GM23248 (cell line): ENCODE results near the gene OSER1. TPM values are rescaled to one million over a fixed set of nuclear protein-coding genes. Genes with fewer than 3 reads are reported as not detected.

Source experiments
- DNase-seq: peaks from one replicate; pipeline ENCODE4 v3.0.0-alpha.2; 2015
- H2AFZ ChIP-seq: fragments of 200-600 bp; sonication (generic); 2 replicates; pipeline ENCODE4 v1.6.1; 2016; ENCODE audit warnings: antibody characterized with exemption
- H3F3A ChIP-seq: fragments of 200-600 bp; sonication (generic); 2 replicates; pipeline ENCODE4 v1.6.1; 2016; ENCODE audit warnings: mild to moderate bottlenecking, antibody characterized with exemption, mixed run types; ENCODE audit not compliant: insufficient read depth
- H3K27ac ChIP-seq: fragments of 200-600 bp; sonication (generic); 2 replicates; pipeline ENCODE4 v1.5.1; 2016; ENCODE audit warnings: mild to moderate bottlenecking
- H3K27me3 ChIP-seq: fragments of 200-600 bp; sonication (generic); replicated peaks from 2 replicates; pipeline ENCODE4 v1.6.1; 2016; ENCODE audit warnings: mild to moderate bottlenecking; ENCODE audit not compliant: insufficient read depth
- H3K36me3 ChIP-seq: fragments of 200-600 bp; sonication (generic); 2 replicates; pipeline ENCODE4 v1.6.1; 2016; ENCODE audit warnings: low read depth, mild to moderate bottlenecking
- H3K4me1 ChIP-seq: fragments of 200-600 bp; sonication (generic); 2 replicates; pipeline ENCODE4 v1.6.1; 2016; ENCODE audit warnings: mild to moderate bottlenecking; ENCODE audit not compliant: insufficient read depth
- H3K4me2 ChIP-seq: fragments of 200-600 bp; sonication (generic); one replicate; pipeline ENCODE4 v1.6.1; 2016; ENCODE audit warnings: mild to moderate bottlenecking; ENCODE audit not compliant: unreplicated experiment
- H3K4me3 ChIP-seq: fragments of 200-600 bp; sonication (generic); 2 replicates; pipeline ENCODE4 v1.5.1; 2016; ENCODE audit warnings: mild to moderate bottlenecking
- H3K79me2 ChIP-seq: fragments of 200-600 bp; sonication (generic); 2 replicates; pipeline ENCODE4 v1.6.1; 2016; ENCODE audit warnings: mild to moderate bottlenecking; ENCODE audit not compliant: insufficient read depth
- H3K9ac ChIP-seq: fragments of 200-600 bp; sonication (generic); 2 replicates; pipeline ENCODE4 v1.6.1; 2016; ENCODE audit warnings: mild to moderate bottlenecking
- H3K9me2 ChIP-seq: fragments of 200-600 bp; sonication (generic); 2 replicates; pipeline ENCODE4 v1.6.1; 2016; ENCODE audit warnings: mixed run types, mild to moderate bottlenecking, moderate library complexity; ENCODE audit not compliant: insufficient read depth
- H3K9me3 ChIP-seq: fragments of 200-600 bp; sonication (generic); one replicate; pipeline ENCODE4 v1.6.1; 2017; ENCODE audit warnings: low read depth
- H4K20me1 ChIP-seq: fragments of 200-600 bp; sonication (generic); 2 replicates; pipeline ENCODE4 v1.6.0; 2016; ENCODE audit not compliant: insufficient read depth
- EZH2 ChIP-seq: fragments of 200-600 bp; sonication (generic); IDR thresholded peaks from 2 replicates; pipeline ENCODE4 v1.6.1; 2018; ENCODE audit warnings: antibody characterized with exemption, mild to moderate bottlenecking; ENCODE audit not compliant: insufficient read depth, poor library complexity, severe bottlenecking
- EZH2phosphoT487 ChIP-seq: fragments of 200-600 bp; sonication (generic); IDR thresholded peaks from 2 replicates; pipeline ENCODE4 v1.6.1; 2018; ENCODE audit warnings: antibody characterized with exemption, moderate library complexity, mild to moderate bottlenecking, low read depth; ENCODE audit not compliant: insufficient read depth
- WGBS, 2 experiments: methylation state at CpG; one replicate each; pipeline ENCODE4 v1.1.6; 2015 to 2017; ENCODE audit warnings: low lambda C conversion rate in 2 of 2, low coverage in 1 of 2; ENCODE audit errors: missing lambda C conversion rate in 2 of 2; 5-methylcytosine and 5-hydroxymethylcytosine counted together
- in situ Hi-C: fragments of 300-500 bp; cut with MboI; formaldehyde crosslinking; loops from 2 replicates; pipeline ENCODE4 v1.15.0; 2020
- polyA plus RNA-seq: library from polyadenylated mRNA; unstranded; fragments of >200 nt; fragmentation: Nextera tagmentation; extraction: Ambion mirVana; gene quantifications from 2 replicates; pipeline ENCODE4 v1.2.1, GENCODE V29; 2016
- total RNA-seq: library from RNA; depleted of rRNA; stranded (reverse); fragments of >200 nt; shearing (Covaris generic); gene quantifications from 2 replicates; pipeline ENCODE4 v1.2.3, GENCODE V29; 2014

OSER1 gene
- total and polyA plus RNA-seq, 2 experiments from 2014 or later = 36.2 to 43.8 TPM

DNA sequence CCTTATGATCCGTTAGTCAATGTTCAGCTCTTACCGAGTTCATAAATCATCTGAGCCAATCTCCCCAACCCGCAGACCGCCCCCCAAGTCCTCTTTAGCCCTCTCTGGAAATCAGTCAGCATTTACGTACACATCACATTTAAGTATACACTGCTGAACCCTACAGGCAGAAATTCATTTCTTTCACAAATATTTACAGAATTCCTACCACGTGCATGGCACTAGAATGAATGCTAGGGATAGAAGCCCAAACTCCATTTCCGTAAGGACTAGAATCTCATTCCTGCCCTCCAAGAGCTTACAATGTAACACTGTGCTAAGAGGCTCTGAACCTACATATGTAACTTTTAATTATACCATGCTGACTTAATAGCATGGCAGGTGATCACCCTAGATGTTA, 1.8 kb downstream of the OSER1 start:
- TF ChIP-seq EZH2 (no peak), EZH2phosphoT487 (no peak)
- in situ Hi-C loops = loop anchor here (25.0 kb wide), 1 partner anchor 404 kb away; no protein-coding TSS in a partner anchor
- peaks cover 81% of the 10 kb centered on the region for H3K79me2 ChIP-seq
- H3K9me3 ChIP-seq = no peaks in the 10 kb centered on the region
- WGBS, 2 experiments = 19 to 21% methylated on average over 7 of the region's 7 CpGs
- H3K4me2 ChIP-seq = peak overlapping the region; percentile 99
- peak overlapping the region; percentile 92 for H3K27ac ChIP-seq
- H3K36me3 ChIP-seq = peaks cover 9% of the 10 kb centered on the region; the same call in 1 of the 2 replicates
- H3K9me2 ChIP-seq = no peaks in the 10 kb centered on the region
- H3K27me3 ChIP-seq = no peaks in the 10 kb centered on the region
- H3F3A ChIP-seq = peaks cover 46% of the 10 kb centered on the region
- H3K4me3 ChIP-seq = peak overlapping the region; percentile 97
- no peak overlapping the region for H2AFZ ChIP-seq
- peak; percentile 61 for DNase-seq
- H3K9ac ChIP-seq = peak overlapping the region; percentile 97
- H3K4me1 ChIP-seq = peaks cover 47% of the 10 kb centered on the region
- no peaks in the 10 kb centered on the region for H4K20me1 ChIP-seq

DNA sequence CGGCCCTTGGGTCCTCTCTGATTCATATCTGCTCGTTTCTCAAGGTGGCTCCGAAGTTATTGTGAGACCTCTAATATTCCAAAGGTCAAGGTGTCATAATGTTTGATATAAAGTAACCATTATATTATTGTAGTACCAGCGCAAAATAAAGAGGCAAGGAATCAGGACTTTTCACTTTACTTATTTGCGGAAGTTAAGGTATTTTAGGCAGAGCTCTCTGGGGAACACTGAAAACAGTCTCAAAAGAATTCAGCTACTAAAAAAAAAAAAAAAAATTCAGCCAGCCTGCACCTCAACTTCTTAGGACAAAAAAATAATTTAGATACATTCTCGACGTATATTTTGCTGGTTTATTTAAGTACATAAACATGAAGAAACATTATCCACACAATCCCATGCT, 2.4 kb downstream of the OSER1 start:
- Histone ChIP-seq H3K9ac (peak overlapping the region; percentile 97), H3K27ac (peak overlapping the region; percentile 92)

DNA sequence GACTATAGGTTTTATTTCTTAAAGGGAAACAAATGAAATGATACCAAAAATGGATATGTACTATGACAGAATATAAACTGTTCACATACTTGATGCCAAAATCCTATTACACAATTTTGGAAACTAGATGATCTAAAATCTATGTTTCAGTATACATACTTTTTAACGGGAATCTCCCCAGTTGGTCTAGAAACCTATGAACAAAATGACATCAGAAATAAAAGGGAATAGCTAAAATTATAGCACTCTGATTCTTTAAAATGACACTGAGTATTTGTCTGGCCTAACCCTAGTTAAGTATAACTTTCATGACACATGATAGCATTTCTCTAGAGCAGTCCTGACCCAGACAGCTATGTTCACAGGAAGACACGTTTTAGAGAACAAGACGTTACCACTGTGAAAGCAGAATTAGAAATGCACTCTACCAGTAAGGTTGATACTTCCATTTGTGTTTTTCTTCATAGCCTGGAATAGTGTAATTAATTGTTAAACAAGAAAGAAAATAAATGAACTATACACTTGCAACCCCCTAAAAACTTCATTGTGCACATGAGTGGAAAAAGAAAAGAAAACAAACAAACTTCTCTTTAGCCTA, 3.3 kb downstream of the OSER1 start:
- H3K4me3 ChIP-seq = no peak overlapping the region
- no peaks in the 10 kb centered on the region for H3K27me3 ChIP-seq
- DNase-seq = no peak
- peaks cover 85% of the 10 kb centered on the region for H3K79me2 ChIP-seq
- TF ChIP-seq EZH2phosphoT487 (no peak), EZH2 (no peak)
- WGBS, 2 experiments = 44 to 48% methylated on average over 3 of the region's 3 CpGs
- H3K9me2 ChIP-seq = no peaks in the 10 kb centered on the region
- no peaks in the 10 kb centered on the region for H3K9me3 ChIP-seq
- H3K36me3 ChIP-seq = peaks cover 18% of the 10 kb centered on the region; the same call in 1 of the 2 replicates
- peak overlapping the region; percentile 99 for H3K4me2 ChIP-seq
- no peak overlapping the region for H3K27ac ChIP-seq
- no peak overlapping the region for H3K9ac ChIP-seq
- no peaks in the 10 kb centered on the region for H4K20me1 ChIP-seq
- peaks cover 59% of the 10 kb centered on the region for H3K4me1 ChIP-seq
- H2AFZ ChIP-seq = no peak overlapping the region
- peaks cover 53% of the 10 kb centered on the region for H3F3A ChIP-seq
- in situ Hi-C loops = loop anchor here (25.0 kb wide), 1 partner anchor 405 kb away; no protein-coding TSS in a partner anchor

More for the DNA sequence above, 2.4 kb downstream of the OSER1 start:
- Histone ChIP-seq H3K79me2 (peaks cover 84% of the 10 kb centered on the region), H3F3A (peaks cover 52% of the 10 kb centered on the region), H3K27me3 (no peaks in the 10 kb centered on the region), H4K20me1 (no peaks in the 10 kb centered on the region), H3K4me3 (peak overlapping the region; percentile 97), H3K4me2 (peak overlapping the region; percentile 99), H3K9me3 (no peaks in the 10 kb centered on the region), H3K4me1 (peaks cover 53% of the 10 kb centered on the region), H3K36me3 (peaks cover 11% of the 10 kb centered on the region; the same call in 1 of the 2 replicates), H2AFZ (no peak overlapping the region), H3K9me2 (no peaks in the 10 kb centered on the region)
- DNase-seq = no peak
- WGBS, 2 experiments = 40 to 49% methylated on average over 7 of the region's 7 CpGs
- TF ChIP-seq EZH2 (no peak), EZH2phosphoT487 (no peak)
- in situ Hi-C loops = loop anchor here (25.0 kb wide), 1 partner anchor 404 kb away; no protein-coding TSS in a partner anchor

DNA sequence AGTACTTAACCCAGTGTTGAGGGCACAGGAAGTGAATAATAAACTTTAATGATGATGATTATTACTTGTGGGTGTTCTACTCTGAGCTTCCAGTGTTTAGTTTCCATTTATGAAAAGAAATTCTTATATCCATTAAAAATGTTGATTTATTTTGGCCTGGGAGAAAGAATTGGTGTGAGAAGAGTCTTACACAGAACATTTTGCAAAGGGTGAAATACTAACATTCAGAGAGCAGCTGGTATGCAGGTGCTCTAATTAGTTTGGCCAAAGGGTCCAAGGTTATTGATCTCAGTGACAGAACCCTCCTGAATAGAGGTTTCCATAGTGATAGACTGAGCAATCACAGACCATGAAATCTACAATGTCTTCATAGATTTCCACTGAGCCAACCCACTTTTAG, 4.4 kb downstream of the OSER1 start:
- Histone ChIP-seq H3K4me3 (no peak overlapping the region), H3K4me1 (peaks cover 53% of the 10 kb centered on the region), H3K9me2 (no peaks in the 10 kb centered on the region), H3K9ac (no peak overlapping the region), H3K27ac (no peak overlapping the region), H4K20me1 (no peaks in the 10 kb centered on the region), H3K4me2 (no peak overlapping the region), H3F3A (peaks cover 49% of the 10 kb centered on the region), H2AFZ (no peak overlapping the region), H3K9me3 (no peaks in the 10 kb centered on the region), H3K79me2 (peaks cover 90% of the 10 kb centered on the region), H3K27me3 (no peaks in the 10 kb centered on the region), H3K36me3 (peaks cover 29% of the 10 kb centered on the region)
- no peak for DNase-seq
- TF ChIP-seq EZH2phosphoT487 (no peak), EZH2 (no peak)
- in situ Hi-C loops = loop anchor here (25.0 kb wide), 1 partner anchor 406 kb away; no protein-coding TSS in a partner anchor
